B cell (primary cell): ENCODE data around the gene ING3. TPM values are rescaled to one million over a fixed set of nuclear protein-coding genes. Genes with fewer than 3 reads are reported as not detected.
"Not testable (repeated sequence)": the region's sequence is repeated elsewhere in the genome, so short reads cannot be mapped to it uniquely, and the experiment has no call there.

ENCODE experiments used
- ATAC-seq: fragments of 200-7000 bp; cut with Tn5 transposase; one replicate; pipeline ENCODE4 v1.10.0; 2021; ENCODE audit warnings: low read depth, mild to moderate bottlenecking, moderate number of reproducible peaks, moderate library complexity
- CTCF ChIA-PET: fragments of 350-600 bp; sonication (Branson Sonifier 250); formaldehyde crosslinking; loops from one replicate; lab custom pipeline; 2021; ENCODE audit warnings: antibody characterized with exemption, inconsistent platforms; lab: Charles Lee
- POLR2A ChIA-PET: fragments of 350-600 bp; sonication (Branson Sonifier 250); formaldehyde crosslinking; loops from one replicate; lab custom pipeline; 2021; ENCODE audit warnings: antibody characterized with exemption; lab: Charles Lee
- DNase-seq: peaks from one replicate; pipeline ENCODE4 v3.0.0; 2013
- H2AFZ ChIP-seq: 2 replicates; pipeline ENCODE4 v1.6.1; 2012; ENCODE audit warnings: mild to moderate bottlenecking, low read depth, low read length; ENCODE audit not compliant: insufficient read depth, poor library complexity, severe bottlenecking
- H3K27ac ChIP-seq, 2 donors: 1 replicate in 1 of 2; 2 replicates in 1 of 2; pipeline ENCODE4 v1.5.1; 2012 to 2013; ENCODE audit warnings: low read length in 2 of 2, mild to moderate bottlenecking in 2 of 2, moderate library complexity in 1 of 2
- H3K27me3 ChIP-seq, 4 experiments: fragments of 200-600 bp in 1 of 4; sonication (generic) in 1 of 4; replicated peaks in 1 of 4; 1 replicate in 2 of 4; 2 replicates in 2 of 4; pipeline versions ENCODE4 v1.6.1 to v1.7.0; 2013 to 2016; ENCODE audit warnings: low read length in 3 of 4, mild to moderate bottlenecking in 2 of 4, mixed read lengths in 1 of 4, moderate library complexity in 1 of 4; ENCODE audit not compliant: insufficient read depth in 4 of 4, control insufficient read depth in 3 of 4; ENCODE audit errors: control extremely low read depth in 1 of 4
- H3K36me3 ChIP-seq, 2 experiments: replicated peaks in 1 of 2; 1 replicate in 1 of 2; 2 replicates in 1 of 2; pipeline versions ENCODE4 v1.6.1 to v1.7.1; 2013; ENCODE audit warnings: low read length in 1 of 2; ENCODE audit not compliant: insufficient read depth in 2 of 2, control insufficient read depth in 1 of 2; ENCODE audit errors: control extremely low read depth in 1 of 2, extremely low read depth in 1 of 2
- H3K4me1 ChIP-seq, 2 donors: fragments of 200-600 bp in 1 of 2; sonication (generic) in 1 of 2; 1 replicate in 1 of 2; 2 replicates in 1 of 2; pipeline versions ENCODE4 v1.5.1 to v1.6.1; 2013 to 2017; ENCODE audit warnings: low read length in 2 of 2; ENCODE audit not compliant: control insufficient read depth in 2 of 2, insufficient read depth in 2 of 2
- H3K4me2 ChIP-seq: replicated peaks from 2 replicates; pipeline ENCODE3; 2012; ENCODE audit warnings: mild to moderate bottlenecking, low read depth, low read length; ENCODE audit not compliant: poor library complexity, severe bottlenecking
- H3K4me3 ChIP-seq, 5 experiments: fragments of 200-600 bp in 1 of 5; sonication (generic) in 1 of 5; 1 replicate in 3 of 5; 2 replicates in 2 of 5; pipeline versions ENCODE4 v1.5.1 to v1.7.0; 2011 to 2016; ENCODE audit warnings: low read length in 4 of 5, mild to moderate bottlenecking in 4 of 5, low read depth in 2 of 5, control low read depth in 1 of 5, moderate library complexity in 1 of 5; ENCODE audit not compliant: insufficient read depth in 1 of 5; ENCODE audit errors: control extremely low read depth in 1 of 5, extremely low read depth in 1 of 5
- H3K79me2 ChIP-seq: fragments of 200-600 bp; sonication (generic); one replicate; pipeline ENCODE4 v1.6.0; 2016; ENCODE audit warnings: low read length; ENCODE audit not compliant: control insufficient read depth, insufficient read depth
- H3K9ac ChIP-seq: fragments of 200-600 bp; sonication (generic); 2 replicates; pipeline ENCODE4 v1.6.1; 2017; ENCODE audit warnings: mild to moderate bottlenecking, low read length, moderate library complexity
- H3K9me3 ChIP-seq, 3 donors: one replicate each; pipeline versions ENCODE4 v1.6.1 to v1.7.1; 2013; ENCODE audit warnings: low read length in 2 of 3; ENCODE audit not compliant: control insufficient read depth in 2 of 3, insufficient read depth in 1 of 3; ENCODE audit errors: control extremely low read depth in 1 of 3
- H4K20me1 ChIP-seq: 2 replicates; pipeline ENCODE4 v1.6.0; 2012; ENCODE audit warnings: mild to moderate bottlenecking, low read length; ENCODE audit not compliant: insufficient read depth, control insufficient read depth, poor library complexity, severe bottlenecking
- H3K27ac Mint-ChIP-seq: one replicate; pipeline ENCODE4 v1.8.0; 2021; ENCODE audit warnings: mixed read lengths
- H3K27me3 Mint-ChIP-seq: one replicate; pipeline ENCODE4 v1.8.0; 2021; ENCODE audit warnings: mixed read lengths
- H3K4me1 Mint-ChIP-seq: one replicate; pipeline ENCODE4 v1.8.0; 2021; ENCODE audit warnings: mixed read lengths
- H3K4me3 Mint-ChIP-seq: one replicate; pipeline ENCODE4 v1.8.0; 2021; ENCODE audit warnings: mixed read lengths
- H3K9me3 Mint-ChIP-seq: one replicate; pipeline ENCODE4 v1.8.0; 2022; ENCODE audit warnings: mixed read lengths; ENCODE audit not compliant: insufficient read depth
- EZH2 ChIP-seq: IDR thresholded peaks from 2 replicates; pipeline ENCODE4 v1.6.1; 2012; ENCODE audit warnings: borderline replicate concordance, low read depth, mild to moderate bottlenecking, moderate library complexity, low read length; ENCODE audit not compliant: insufficient read depth, poor library complexity, severe bottlenecking
- WGBS: methylation state at CpG from one replicate; pipeline ENCODE4 v1.1.5; 2013; ENCODE audit warnings: missing lambda C conversion rate; ENCODE audit not compliant: insufficient coverage; 5-methylcytosine and 5-hydroxymethylcytosine counted together
- intact Hi-C: fragments of 100-400 bp; cut with micrococcal nuclease; formaldehyde crosslinking; loops from one replicate; pipeline ENCODE4 v1.10.0; 2022
- polyA plus RNA-seq: library from polyadenylated mRNA; depleted of rRNA; stranded (reverse); fragments of >200 nt; gene quantifications from 2 replicates; pipeline ENCODE4 v1.2.3, GENCODE V29; 2012
- total RNA-seq, 2 donors: library from RNA; stranded (reverse); fragments of 120-200 nt in 1 of 2; gene quantifications; 1 replicate in 1 of 2; 2 replicates in 1 of 2; pipeline versions ENCODE4 v1.2.3 to v1.2.4, GENCODE V29; 2013 to 2022
- TF ChIP-seq, protein P1 (sequence below): fragments of 200-600 bp; IDR thresholded peaks from one replicate; pipeline ENCODE4 v1.8.0; 2022; ENCODE audit warnings: antibody characterized with exemption, mild to moderate bottlenecking

The ING3 gene
- total and polyA plus RNA-seq, 2 donors (not counting 1 experiment from before 2014, with no cell fraction given): 29.5 to 38.0 TPM

DNA sequence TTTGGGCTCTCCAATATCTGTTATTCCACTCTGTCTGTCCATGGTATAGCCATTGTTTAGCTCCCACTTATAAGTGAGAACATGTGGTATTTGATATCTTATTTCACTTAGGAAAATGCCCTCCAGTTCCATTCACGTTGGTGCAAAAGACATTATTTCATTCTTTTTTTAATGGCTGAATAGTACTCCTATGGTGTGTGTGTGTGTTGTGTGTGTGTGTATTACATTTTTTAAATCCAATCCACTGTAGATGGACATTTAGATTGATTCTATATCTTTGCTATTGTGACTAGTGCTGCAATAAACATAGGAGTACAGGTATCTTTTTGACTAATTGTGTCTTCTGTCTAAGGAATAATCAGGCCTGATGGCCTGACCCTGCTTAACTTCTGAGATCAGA, 30.5 kb downstream of the ING3 start:
- intact Hi-C loops: no loop called here
- Histone ChIP-seq H2AFZ (no peak overlapping the region), H3K79me2 (no peaks in the 10 kb centered on the region), H3K9ac (no peak overlapping the region), H4K20me1 (no peaks in the 10 kb centered on the region), H3K9me3 (no peaks in the 10 kb centered on the region), H3K4me2 (no peak overlapping the region), H3K27me3 (peaks cover 0 to 4% (median 0%) of the 10 kb centered on the region in 4 experiments), H3K36me3 (no peaks in the 10 kb centered on the region), H3K27ac (no peak overlapping the region), H3K4me1 (no peaks in the 10 kb centered on the region), H3K4me3 (no peak overlapping the region)
- no peak overlapping the region for H3K27ac Mint-ChIP-seq
- peaks cover 13% of the 10 kb centered on the region for H3K27me3 Mint-ChIP-seq
- H3K4me1 Mint-ChIP-seq: no peaks in the 10 kb centered on the region
- no peak for ATAC-seq
- H3K9me3 Mint-ChIP-seq: no peaks in the 10 kb centered on the region
- ChIA-PET POLR2A (no interaction called here), CTCF (no interaction called here)
- H3K4me3 Mint-ChIP-seq: no peak overlapping the region
- TF ChIP-seq EZH2: no peak
- TF ChIP-seq, protein P1, sequence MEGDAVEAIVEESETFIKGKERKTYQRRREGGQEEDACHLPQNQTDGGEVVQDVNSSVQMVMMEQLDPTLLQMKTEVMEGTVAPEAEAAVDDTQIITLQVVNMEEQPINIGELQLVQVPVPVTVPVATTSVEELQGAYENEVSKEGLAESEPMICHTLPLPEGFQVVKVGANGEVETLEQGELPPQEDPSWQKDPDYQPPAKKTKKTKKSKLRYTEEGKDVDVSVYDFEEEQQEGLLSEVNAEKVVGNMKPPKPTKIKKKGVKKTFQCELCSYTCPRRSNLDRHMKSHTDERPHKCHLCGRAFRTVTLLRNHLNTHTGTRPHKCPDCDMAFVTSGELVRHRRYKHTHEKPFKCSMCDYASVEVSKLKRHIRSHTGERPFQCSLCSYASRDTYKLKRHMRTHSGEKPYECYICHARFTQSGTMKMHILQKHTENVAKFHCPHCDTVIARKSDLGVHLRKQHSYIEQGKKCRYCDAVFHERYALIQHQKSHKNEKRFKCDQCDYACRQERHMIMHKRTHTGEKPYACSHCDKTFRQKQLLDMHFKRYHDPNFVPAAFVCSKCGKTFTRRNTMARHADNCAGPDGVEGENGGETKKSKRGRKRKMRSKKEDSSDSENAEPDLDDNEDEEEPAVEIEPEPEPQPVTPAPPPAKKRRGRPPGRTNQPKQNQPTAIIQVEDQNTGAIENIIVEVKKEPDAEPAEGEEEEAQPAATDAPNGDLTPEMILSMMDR: no peak
- WGBS: no CpG with 5 or more reads among the region's 1 CpG
- no peak for DNase-seq

GRCh38 chr7:120981888-120982615, 31.5 kb downstream of the ING3 start:
- Histone ChIP-seq H3K4me3 (no peak overlapping the region), H3K9ac (no peak overlapping the region), H3K79me2 (no peaks in the 10 kb centered on the region), H3K36me3 (no peaks in the 10 kb centered on the region), H3K4me1 (no peaks in the 10 kb centered on the region), H3K9me3 (no peaks in the 10 kb centered on the region), H3K4me2 (no peak overlapping the region), H2AFZ (no peak overlapping the region), H4K20me1 (no peaks in the 10 kb centered on the region), H3K27me3 (peaks cover 0 to 4% (median 0%) of the 10 kb centered on the region in 4 experiments), H3K27ac (no peak overlapping the region)
- ChIA-PET CTCF (no interaction called here), POLR2A (no interaction called here)
- TF ChIP-seq EZH2: no peak
- TF ChIP-seq, protein P1: no peak
- no peak for DNase-seq
- no peak for ATAC-seq
- H3K27ac Mint-ChIP-seq: no peak overlapping the region
- WGBS: 81% methylated on average over 4 of the region's 4 CpGs
- intact Hi-C loops: no loop called here
- H3K27me3 Mint-ChIP-seq: peaks cover 18% of the 10 kb centered on the region
- H3K4me3 Mint-ChIP-seq: no peak overlapping the region
- H3K4me1 Mint-ChIP-seq: no peaks in the 10 kb centered on the region
- H3K9me3 Mint-ChIP-seq: no peaks in the 10 kb centered on the region

DNA sequence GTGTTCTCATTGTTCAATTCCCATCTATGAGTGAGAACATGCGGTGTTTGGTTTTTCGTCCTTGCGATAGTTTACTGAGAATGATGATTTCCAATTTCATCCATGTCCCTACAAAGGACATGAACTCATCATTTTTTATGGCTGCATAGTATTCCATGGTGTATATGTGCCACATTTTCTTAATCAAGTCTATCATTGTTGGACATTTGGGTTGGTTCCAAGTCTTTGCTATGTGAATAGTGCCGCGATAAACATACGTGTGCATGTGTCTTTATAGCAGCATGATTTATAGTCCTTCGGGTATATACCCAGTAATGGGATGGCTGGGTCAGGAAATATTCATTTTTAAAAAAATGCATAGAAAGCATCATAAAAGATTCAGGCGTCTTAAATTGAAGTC, 33.0 kb downstream of the ING3 start:
- H3K79me2 ChIP-seq, H3K4me2 ChIP-seq, H4K20me1 ChIP-seq, CTCF ChIA-PET, H2AFZ ChIP-seq, H3K27ac Mint-ChIP-seq, POLR2A ChIA-PET, DNase-seq, H3K4me3 Mint-ChIP-seq, H3K4me3 ChIP-seq, H3K27ac ChIP-seq, intact Hi-C loops, H3K9me3 ChIP-seq, H3K27me3 ChIP-seq, ATAC-seq, H3K9ac ChIP-seq, H3K9me3 Mint-ChIP-seq, H3K4me1 Mint-ChIP-seq, H3K36me3 ChIP-seq: not testable (repeated sequence)
- WGBS: no CpG with 5 or more reads among the region's 8 CpGs
- peaks cover 8 to 12% of the 10 kb centered on the region in 2 donors for H3K4me1 ChIP-seq
- H3K27me3 Mint-ChIP-seq: peaks cover 25% of the 10 kb centered on the region
